Posterior cingulate gyrus (tissue), 11 donors: ENCODE measurements around the gene RAB40C.

Experiments used
- DNase-seq, 10 donors: peaks; one replicate each; pipeline versions ENCODE4 v3.0.0 to v3.0.0-alpha.2; 2020 to 2021; ENCODE audit warnings: mixed read lengths in 3 of 10
- intact Hi-C: fragments of 100-400 bp; cut with DNase I; formaldehyde crosslinking; loops from one replicate; pipeline ENCODE4 v1.15.1; 2023

The RAB40C gene

GRCh38 chr16:606656-607307 lies 16.9 kb downstream of the RAB40C start:
- intact Hi-C loops, result no loop called here
- DNase-seq, result no peak

GRCh38 chr16:608019-608418 lies 18.2 kb downstream of the RAB40C start:
- intact Hi-C loops, result no loop called here
- no peak for DNase-seq

- intact Hi-C loops, result no loop called here
- DNase-seq, result no peak
Measured at GRCh38 chr16:609316-609715, 19.4 kb downstream of the RAB40C start.

- peak in 1 of 10 donors; percentile 66 for DNase-seq
- intact Hi-C loops, result no loop called here
Measured at GRCh38 chr16:609984-610383, 20.1 kb downstream of the RAB40C start.

GRCh38 chr16:610513-611381 lies 20.9 kb downstream of the RAB40C start:
- intact Hi-C loops, result no loop called here
- DNase-seq, result peak; percentile 56 to 96 (median 69)

GRCh38 chr16:615122-615521 lies 25.3 kb downstream of the RAB40C start:
- intact Hi-C loops, result no loop called here

GRCh38 chr16:616733-617586 lies 27.1 kb downstream of the RAB40C start:
- intact Hi-C loops, result no loop called here
- DNase-seq, result no peak

More at GRCh38 chr16:615122-615521, 25.3 kb downstream of the RAB40C start:
- peak in 2 of 10 donors; percentile 75 to 76 for DNase-seq

GRCh38 chr16:617855-618254 lies 28.0 kb downstream of the RAB40C start:
- DNase-seq, result peak in 1 of 10 donors; percentile 64
- intact Hi-C loops, result no loop called here

- peak in 1 of 10 donors; percentile 72 for DNase-seq
- intact Hi-C loops, result no loop called here
Measured at GRCh38 chr16:619476-620100, 29.7 kb downstream of the RAB40C start.

- DNase-seq, result peak in 2 of 10 donors; percentile 76 to 86
- intact Hi-C loops, result no loop called here
Measured at GRCh38 chr16:620700-621525, 31.0 kb downstream of the RAB40C start.

GRCh38 chr16:621526-622105 lies 31.8 kb downstream of the RAB40C start:
- intact Hi-C loops, result no loop called here
- DNase-seq, result peak in 4 of 10 donors; percentile 41 to 91 (median 64)

- no peak for DNase-seq
Measured at GRCh38 chr16:622920-623280, 33.0 kb downstream of the RAB40C start.

GRCh38 chr16:624526-625070 lies 34.7 kb downstream of the RAB40C start:
- intact Hi-C loops, result no loop called here
- DNase-seq, result peak in 1 of 10 donors; percentile 72

More at GRCh38 chr16:622920-623280, 33.0 kb downstream of the RAB40C start:
- intact Hi-C loops, result no loop called here

GRCh38 chr16:625117-625976 lies 35.5 kb downstream of the RAB40C start:
- peak in 1 of 10 donors; percentile 57 for DNase-seq
- intact Hi-C loops, result no loop called here

GRCh38 chr16:625977-626765 lies 36.3 kb downstream of the RAB40C start:
- intact Hi-C loops, result no loop called here
- DNase-seq, result peak in 1 of 10 donors; percentile 63

- intact Hi-C loops, result no loop called here
- peak in 7 of 10 donors; percentile 54 to 95 (median 82) for DNase-seq
Measured at GRCh38 chr16:626787-627453, 37.1 kb downstream of the RAB40C start.
